OCI-LY3 (cell line): ENCODE data around the gene ACSF3.

Experiments used
- H2AFZ ChIP-seq: fragments of 200-600, 300-600 bp; shearing (Covaris generic); 2 replicates; pipeline ENCODE4 v1.6.0; 2014; ENCODE audit warnings: antibody characterized with exemption, low read depth, low read length
- H3K27ac ChIP-seq: fragments of 200-600, 300-600 bp; sonication (generic); 2 replicates; pipeline ENCODE4 v1.5.1; 2014; ENCODE audit warnings: mild to moderate bottlenecking, low read length, moderate library complexity, mixed read lengths
- H3K27me3 ChIP-seq: fragments of 200-600, 300-600 bp; sonication (generic); 2 replicates; pipeline ENCODE4 v1.6.1; 2014; ENCODE audit warnings: low read depth, low read length, mixed read lengths
- H3K36me3 ChIP-seq: fragments of 200-600, 300-600 bp; sonication (generic); replicated peaks from 2 replicates; pipeline ENCODE3; 2014; ENCODE audit warnings: low read depth, low read length, mixed read lengths
- H3K4me1 ChIP-seq: fragments of 300-600, 200-600 bp; sonication (generic); 2 replicates; pipeline ENCODE4 v1.6.1; 2014; ENCODE audit warnings: low read length, mixed read lengths
- H3K4me2 ChIP-seq: fragments of 200-600, 300-600 bp; sonication (generic); 2 replicates; pipeline ENCODE4 v1.6.1; 2014; ENCODE audit warnings: low read length, mixed read lengths
- H3K4me3 ChIP-seq: fragments of 300-600, 200-600 bp; sonication (generic); 2 replicates; pipeline ENCODE4 v1.5.1; 2014; ENCODE audit warnings: antibody characterized with exemption, mild to moderate bottlenecking, low read length, moderate library complexity
- H3K79me2 ChIP-seq: fragments of 300-600, 200-600 bp; shearing (Covaris generic); 2 replicates; pipeline ENCODE4 v1.6.1; 2014; ENCODE audit warnings: mild to moderate bottlenecking, low read length, mixed read lengths
- H3K9ac ChIP-seq: fragments of 300-600, 200-600 bp; shearing (Covaris generic); 2 replicates; pipeline ENCODE4 v1.6.0; 2014; ENCODE audit warnings: mild to moderate bottlenecking, low read length, moderate library complexity
- H3K9me3 ChIP-seq: fragments of 200-600, 300-600 bp; shearing (Covaris generic); 2 replicates; pipeline ENCODE4 v1.6.1; 2014; ENCODE audit warnings: low read length, mixed read lengths; ENCODE audit not compliant: insufficient read depth
- H4K20me1 ChIP-seq: fragments of 200-600, 300-600 bp; sonication (generic); 2 replicates; pipeline ENCODE4 v1.6.1; 2016; ENCODE audit warnings: low read length, mixed read lengths; ENCODE audit not compliant: insufficient read depth
- CTCF ChIP-seq: fragments of 200-600, 300-600 bp; sonication (generic); IDR thresholded peaks from 2 replicates; pipeline ENCODE4 v1.5.1; 2014; ENCODE audit warnings: antibody characterized with exemption, low read length, low read depth
- EZH2phosphoT487 ChIP-seq: fragments of 200-600 bp; shearing (Covaris generic); IDR thresholded peaks from 2 replicates; pipeline ENCODE4 v1.6.1; 2018; ENCODE audit warnings: antibody characterized with exemption, mixed run types, low read depth

ACSF3 gene

GRCh38 chr16:89200850-89201411 is 107.3 kb downstream of the ACSF3 start:
- Histone ChIP-seq H4K20me1 (no peaks in the 10 kb centered on the region), H3K4me1 (no peaks in the 10 kb centered on the region), H3K4me2 (no peak overlapping the region), H3K79me2 (no peaks in the 10 kb centered on the region), H3K27me3 (no peaks in the 10 kb centered on the region), H3K36me3 (no peaks in the 10 kb centered on the region), H3K9ac (no peak overlapping the region), H3K27ac (no peak overlapping the region), H3K9me3 (no peaks in the 10 kb centered on the region), H3K4me3 (no peak overlapping the region), H2AFZ (no peak overlapping the region)
- TF ChIP-seq EZH2phosphoT487 (no peak), CTCF (no peak)

- Histone ChIP-seq H2AFZ (no peak overlapping the region), H4K20me1 (no peaks in the 10 kb centered on the region), H3K27me3 (no peaks in the 10 kb centered on the region), H3K4me1 (no peaks in the 10 kb centered on the region), H3K36me3 (no peaks in the 10 kb centered on the region), H3K4me2 (no peak overlapping the region), H3K79me2 (no peaks in the 10 kb centered on the region), H3K9me3 (no peaks in the 10 kb centered on the region), H3K4me3 (no peak overlapping the region), H3K9ac (no peak overlapping the region), H3K27ac (no peak overlapping the region)
- TF ChIP-seq CTCF (no peak), EZH2phosphoT487 (no peak)
Observed at GRCh38 chr16:89201439-89202377, 108.1 kb downstream of the ACSF3 start.

- Histone ChIP-seq H2AFZ (no peak overlapping the region), H3K4me3 (no peak overlapping the region), H3K79me2 (no peaks in the 10 kb centered on the region), H3K9me3 (no peaks in the 10 kb centered on the region), H3K9ac (no peak overlapping the region), H4K20me1 (no peaks in the 10 kb centered on the region), H3K4me1 (no peaks in the 10 kb centered on the region), H3K36me3 (no peaks in the 10 kb centered on the region), H3K27me3 (no peaks in the 10 kb centered on the region), H3K27ac (no peak overlapping the region), H3K4me2 (no peak overlapping the region)
- TF ChIP-seq EZH2phosphoT487 (no peak), CTCF (no peak)
Observed at GRCh38 chr16:89202422-89203215, 109.0 kb downstream of the ACSF3 start.
